ENCODE data around the gene PTN. TPM values are rescaled to one million over a fixed set of nuclear protein-coding genes. Genes with fewer than 3 reads are reported as not detected.

The PTN gene
- total and polyA plus RNA-seq, 10 of the 15 experiments (the other 5 are each of a cell fraction or from before 2014, with no cell fraction given), result 0.09 to 1.2 (median 0.13) TPM; not detected in 7

- no peak for TF ChIP-seq CUX1 (IDR thresholded peaks at IDR 0.05; ENCODE audit: insufficient replicate concordance, low read depth, low read length)
- TF ChIP-seq ZNF274 (IDR thresholded peaks at IDR 0.05; ENCODE audit: insufficient read depth, insufficient read length), result no peak
Observed at GRCh38 chr7:137196648-137197047, 146.9 kb downstream of the PTN start (continued).

GRCh38 chr7:137195996-137196395 is 147.5 kb downstream of the PTN start:
- no peak overlapping the region for H3K9ac ChIP-seq (ENCODE audit: control insufficient read depth, insufficient read depth, low read length)
- DNase-seq (ENCODE audit: low read depth, low spot score), result no peak
- no peak overlapping the region for H3K4me3 ChIP-seq
- ChIA-PET CTCF (no interaction called here), POLR2A (no interaction called here), SMC1A (ENCODE audit: uncharacterized antibody, unreplicated experiment) (no interaction called here), RAD21 (ENCODE audit: unreplicated experiment) (no interaction called here)
- in situ Hi-C loops (cut with MboI) (no loop called here), intact Hi-C loops (cut with micrococcal nuclease; ENCODE audit: unreplicated experiment) (no loop called here)
- no peaks in the 10 kb centered on the region for H3K9me3 ChIP-seq (replicated peaks; ENCODE audit: control insufficient read depth, insufficient read depth, low read length)
- ATAC-seq, result no peak
- no peak overlapping the region for H3K4me2 ChIP-seq (ENCODE audit: control insufficient read depth, insufficient read depth)
- no TSS peak for BruUV-seq (replicated peaks)
- no peaks in the 10 kb centered on the region for H3K27me3 ChIP-seq (replicated peaks in 1 of 2; ENCODE audit: control insufficient read depth in 2 of 2, insufficient read depth in 2 of 2, low read length in 1 of 2)
- no peaks in the 10 kb centered on the region for H3K36me3 ChIP-seq (ENCODE audit: control insufficient read depth in 2 of 2, insufficient read depth in 2 of 2, low read length in 1 of 2)
- H3K4me1 ChIP-seq (ENCODE audit: control insufficient read depth, insufficient read depth, low read length), result no peaks in the 10 kb centered on the region
- no peaks in the 10 kb centered on the region for H4K20me1 ChIP-seq (ENCODE audit: control insufficient read depth, insufficient read depth)
- no peaks in the 10 kb centered on the region for H3K79me2 ChIP-seq (ENCODE audit: control insufficient read depth, insufficient read depth, low read length)
- no peak overlapping the region for H3K27ac ChIP-seq (ENCODE audit: control insufficient read depth, insufficient read depth)
- WGBS (ENCODE audit: insufficient coverage, insufficient replicate concordance, low lambda C conversion rate, missing lambda C conversion rate), result 31% methylated on average over 2 of the region's 2 CpGs
- FAIRE-seq, result no peak
- H2AFZ ChIP-seq (ENCODE audit: control insufficient read depth, low read depth, low read length), result no peak overlapping the region
- TF ChIP-seq CTCF (IDR thresholded peaks at IDR 0.05 in 2 of 3, conservative IDR thresholded peaks at IDR 0.05 in 1 of 3; ENCODE audit: control insufficient read depth in 2 of 3, extremely low read depth in 1 of 3, insufficient read depth in 1 of 3, low read depth in 3 of 3, low read length in 3 of 3) (no peak), REST (IDR thresholded peaks at IDR 0.05; ENCODE audit: low read depth, low read length) (no peak), CHD4 (IDR thresholded peaks at IDR 0.05) (no peak), RBBP5 (conservative IDR thresholded peaks at IDR 0.05) (no peak), MTA2 (IDR thresholded peaks at IDR 0.05; ENCODE audit: low read depth) (no peak), NR2C1 (IDR thresholded peaks at IDR 0.05) (no peak), ZNF24 (IDR thresholded peaks at IDR 0.05) (no peak), SIN3A (IDR thresholded peaks at IDR 0.05; ENCODE audit: low read depth, low read length) (no peak), EZH2 (IDR thresholded peaks at IDR 0.05; ENCODE audit: borderline replicate concordance, control insufficient read depth, low read depth, low read length) (no peak), FOS (IDR thresholded peaks at IDR 0.05; ENCODE audit: borderline replicate concordance, extremely low read depth, insufficient read length) (no peak)
